K562 (cell line): ENCODE measurements around the gene UFSP1. TPM values are rescaled to one million over a fixed set of nuclear protein-coding genes. Genes with fewer than 3 reads are reported as not detected.

Experiments
- AFF4 ChIP-seq: sonication (generic); formaldehyde crosslinking; IDR thresholded peaks from 2 replicates; pipeline ENCODE4 v1.8.0; 2023; ENCODE audit warnings: mild to moderate bottlenecking, missing genetic modification reagents
- BRF1 ChIP-seq: IDR thresholded peaks from 3 replicates; pipeline ENCODE4 v1.6.1; 2011; ENCODE audit warnings: borderline replicate concordance, mild to moderate bottlenecking; ENCODE audit not compliant: insufficient read length; ENCODE audit errors: extremely low read depth
- C11orf30 ChIP-seq: fragments of 450-650 bp; IDR thresholded peaks from 2 replicates; pipeline ENCODE4 v1.6.1; 2016; ENCODE audit warnings: low read depth, mild to moderate bottlenecking
- CTCFL ChIP-seq: IDR thresholded peaks from 2 replicates; pipeline ENCODE4 v1.6.1; 2011; ENCODE audit warnings: borderline replicate concordance, low read depth, mild to moderate bottlenecking, moderate library complexity, low read length; ENCODE audit not compliant: insufficient read depth, poor library complexity, severe bottlenecking
- E2F1 ChIP-seq: sonication (generic); formaldehyde crosslinking; IDR thresholded peaks from 2 replicates; pipeline ENCODE4 v1.8.1; 2023; ENCODE audit warnings: mild to moderate bottlenecking, missing genetic modification reagents, moderate library complexity
- E2F5 ChIP-seq: sonication (generic); formaldehyde crosslinking; IDR thresholded peaks from 2 replicates; pipeline ENCODE4 v1.8.0; 2022; ENCODE audit warnings: mild to moderate bottlenecking, missing genetic modification reagents
- GATAD2A ChIP-seq: fragments of 450-650 bp; IDR thresholded peaks from 2 replicates; pipeline ENCODE4 v1.6.1; 2017
- NR1H2 ChIP-seq: sonication (generic); formaldehyde crosslinking; IDR thresholded peaks from 2 replicates; pipeline ENCODE4 v1.4.0; 2020; ENCODE audit warnings: mild to moderate bottlenecking, missing genetic modification reagents
- PHF8 ChIP-seq: fragments of 200-600 bp; sonication (generic); IDR thresholded peaks from 2 replicates; pipeline ENCODE4 v1.6.1; 2012; ENCODE audit warnings: mixed run types, mild to moderate bottlenecking, inconsistent platforms, low read length, moderate library complexity, borderline replicate concordance
- ZBTB1 ChIP-seq: sonication (generic); formaldehyde crosslinking; IDR thresholded peaks from 2 replicates; pipeline ENCODE4 v1.8.1; 2023; ENCODE audit warnings: missing genetic modification reagents, low read depth, mild to moderate bottlenecking, borderline replicate concordance
- ZKSCAN3 ChIP-seq: fragments of 250-450 bp; sonication (Bioruptor Pico); IDR thresholded peaks from 2 replicates; pipeline ENCODE4 v1.4.0; 2020
- ZNF232 ChIP-seq: sonication (generic); formaldehyde crosslinking; IDR thresholded peaks from 2 replicates; pipeline ENCODE4 v1.8.0; 2022; ENCODE audit warnings: mild to moderate bottlenecking, missing genetic modification reagents
- ZNF589 ChIP-seq: fragments of 200-800 bp; sonication (Bioruptor generic); IDR thresholded peaks from 2 replicates; pipeline ENCODE4 v1.6.1; 2016; ENCODE audit warnings: low read depth, missing genetic modification characterization, missing compliant biosample characterization
- ZNF655 ChIP-seq: fragments of 250-450 bp; sonication (Bioruptor Pico); IDR thresholded peaks from 2 replicates; pipeline ENCODE4 v1.5.0; 2021
- polyA plus RNA-seq, 8 experiments: library from polyadenylated mRNA; depleted of rRNA in 4 of 8; stranded (reverse) in 5 of 8; unstranded in 3 of 8; fragments of >200 nt; fragmentation: Nextera tagmentation in 2 of 8; fragmentation: Illumina TruSeq in 1 of 8; extraction: Ambion mirVana in 2 of 8; extraction: Trizol in 1 of 8; gene quantifications; 2 replicates each; pipeline versions ENCODE4 v1.2.1 to v1.2.3, GENCODE V29; 2011 to 2014; ENCODE audit warnings: inconsistent platforms in 1 of 8, missing spikeins in 1 of 8
- total RNA-seq, 7 experiments: library from RNA; depleted of rRNA in 6 of 7; stranded (reverse); fragments of >200 nt in 6 of 7; fragmentation: Illumina TruSeq in 2 of 7; extraction: Trizol in 2 of 7; gene quantifications; 2 replicates each; pipeline versions ENCODE4 v1.2.1 to v1.2.3, GENCODE V29; 2011 to 2021; ENCODE audit warnings: low replicate concordance in 1 of 7

The UFSP1 gene
- total and polyA plus RNA-seq, 9 of the 15 experiments (the other 6 are each of a cell fraction or from before 2014, with no cell fraction given), result 0.50 to 18.8 (median 2.1) TPM

GRCh38 chr7:100894860-100895700, 5.6 kb upstream of the UFSP1 start (continued):
- TF ChIP-seq CTCFL, result no peak
- TF ChIP-seq ZNF232, result no peak
- no peak for TF ChIP-seq BRF1
- TF ChIP-seq E2F5 (CRISPR knock-in tag), result no peak
- TF ChIP-seq NR1H2 (CRISPR knock-in tag), result no peak
- TF ChIP-seq E2F1, result 0 out of 2 replicates have a peak, but pooled peaks have one; percentile 57
- peak; percentile 77; the same call in 1 of the 2 replicates for TF ChIP-seq GATAD2A
- no peak for TF ChIP-seq ZNF655 (CRISPR knock-in tag)
- no peak for TF ChIP-seq AFF4
- no peak for TF ChIP-seq PHF8
- TF ChIP-seq ZNF589, result no peak
- no peak for TF ChIP-seq C11orf30
- TF ChIP-seq ZKSCAN3 (CRISPR knock-in tag), result no peak
- TF ChIP-seq ZBTB1, result no peak
